ENCODE measurements around the gene CYP2W1. TPM values are rescaled to one million over a fixed set of nuclear protein-coding genes. Genes with fewer than 3 reads are reported as not detected.

CYP2W1 gene
- total and polyA plus RNA-seq, 2 donors (not counting 3 experiments of a cell fraction or from before 2014, with no cell fraction given), result not detected

DNA sequence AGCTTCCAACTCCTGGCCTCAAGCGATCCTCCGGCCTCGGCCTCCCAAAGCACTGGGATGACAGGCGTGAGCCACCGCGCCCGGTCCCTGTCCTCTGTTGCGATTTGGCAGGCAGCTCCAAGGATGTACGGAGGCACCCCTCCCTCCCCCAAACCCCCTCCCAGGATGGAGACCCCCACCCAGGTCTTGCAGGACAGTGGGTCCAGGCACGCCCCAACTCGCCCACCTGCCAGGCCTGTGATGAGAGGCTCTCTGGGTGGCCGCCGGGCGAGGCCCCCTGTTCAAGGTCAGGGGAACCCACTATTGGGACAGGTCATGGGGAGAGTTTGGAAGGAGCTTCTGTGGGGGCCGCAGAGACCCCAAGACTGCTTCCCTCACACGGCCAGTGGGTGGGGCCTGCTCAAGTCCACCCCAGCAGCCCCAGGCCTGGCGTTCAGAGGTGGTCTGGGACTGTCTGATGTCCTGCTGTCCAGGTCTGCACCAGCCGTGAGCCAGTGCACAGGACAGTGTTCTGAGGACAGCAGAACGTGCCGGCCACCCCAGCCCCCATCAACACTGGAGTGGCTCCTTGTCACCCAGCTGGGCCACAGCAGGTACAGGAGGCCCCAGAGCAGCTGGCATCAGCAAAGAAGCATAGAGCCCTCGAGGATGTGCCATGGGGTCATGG, 31.0 kb upstream of the CYP2W1 start:
- Histone ChIP-seq H3K27me3 (ENCODE audit: control insufficient read depth in 2 of 2, insufficient read depth in 2 of 2, low read length in 2 of 2) (peaks cover 2 to 4% of the 10 kb centered on the region in 2 experiments), H4K20me1 (replicated peaks; ENCODE audit: control insufficient read depth, extremely low read depth, insufficient read depth, low read length) (no peaks in the 10 kb centered on the region), H2AFZ (ENCODE audit: low read depth, low read length) (no peak overlapping the region), H3K36me3 (ENCODE audit: control insufficient read depth in 2 of 2, extremely low read depth in 1 of 2, insufficient read depth in 2 of 2, low read length in 2 of 2) (no peaks in the 10 kb centered on the region), H3K79me2 (ENCODE audit: control insufficient read depth, insufficient read depth, low read length) (no peaks in the 10 kb centered on the region), H3K4me2 (ENCODE audit: insufficient read depth, low read length) (no peak overlapping the region), H3K4me3 (replicated peaks in 1 of 3; ENCODE audit: insufficient read depth in 1 of 3, low read depth in 1 of 3, low read length in 3 of 3) (no peak overlapping the region), H3K27ac (ENCODE audit: insufficient read depth, low read depth, low read length) (no peak overlapping the region), H3K9me1 (replicated peaks; ENCODE audit: control insufficient read depth, extremely low read depth, insufficient read depth, low read length) (no peaks in the 10 kb centered on the region), H3K9ac (replicated peaks; ENCODE audit: extremely low read depth, insufficient read depth, low read length) (no peak overlapping the region), H3K4me1 (ENCODE audit: control insufficient read depth, extremely low read depth, insufficient read depth, low read length) (no peaks in the 10 kb centered on the region), H3K9me3 (replicated peaks; ENCODE audit: control insufficient read depth, insufficient read depth, low read length) (no peaks in the 10 kb centered on the region)
- dilution Hi-C loops (cut with MboI; ENCODE audit: extremely low pct_ligation_motif_present, low sequenced_read_pairs) (no loop called here), intact Hi-C loops (cut with micrococcal nuclease) (no loop called here)
- no peak for FAIRE-seq
- TF ChIP-seq POLR2AphosphoS5 (IDR thresholded peaks at IDR 0.05; ENCODE audit: insufficient read depth, low read depth, low read length), result no peak
- no peak for TF ChIP-seq CTCF (IDR thresholded peaks at IDR 0.05; ENCODE audit: extremely low read depth in 1 of 2, insufficient read depth in 1 of 2, low read depth in 1 of 2, low read length in 2 of 2)
- TF ChIP-seq JUN (IDR thresholded peaks at IDR 0.05; ENCODE audit: borderline replicate concordance, insufficient read depth, insufficient read length, low read depth), result no peak
- no peak for TF ChIP-seq GATA2 (IDR thresholded peaks at IDR 0.05; ENCODE audit: insufficient read depth, insufficient read length, low read depth, low read length)
- TF ChIP-seq, protein P1, sequence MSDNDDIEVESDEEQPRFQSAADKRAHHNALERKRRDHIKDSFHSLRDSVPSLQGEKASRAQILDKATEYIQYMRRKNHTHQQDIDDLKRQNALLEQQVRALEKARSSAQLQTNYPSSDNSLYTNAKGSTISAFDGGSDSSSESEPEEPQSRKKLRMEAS (IDR thresholded peaks at IDR 0.05; ENCODE audit: insufficient read depth, insufficient read length), result no peak
- TF ChIP-seq MYC (IDR thresholded peaks at IDR 0.05; ENCODE audit: low read depth, low read length), result no peak
- TF ChIP-seq EZH2 (IDR thresholded peaks at IDR 0.05; ENCODE audit: borderline replicate concordance, low read depth, low read length, severe bottlenecking), result no peak
- no peak for TF ChIP-seq POLR2A (IDR thresholded peaks at IDR 0.05; ENCODE audit: low read depth, low read length)
- no peak for TF ChIP-seq FOS (IDR thresholded peaks at IDR 0.05; ENCODE audit: borderline replicate concordance, insufficient read depth, low read length)
- BruUV-seq (replicated peaks), result no TSS peak
- ChIA-PET POLR2A (no interaction called here), CTCF (interaction anchor here (0.7 to 1.2 kb wide), 3 partner anchors 39 to 113 kb away, joined by 3 read pairs; no protein-coding TSS in a partner anchor)
- no peak for DNase-seq (ENCODE audit: low read depth, low spot score)

All from endothelial cell of umbilical vein (primary cell).